Right lobe of liver (tissue), 4 donors: ENCODE measurements around the gene CNPY1.

Experiments used
- CTCF ChIP-seq, 4 donors: fragments of 200-600 bp in 3 of 4; fragments of 450-650 bp in 1 of 4; IDR thresholded peaks; one replicate each; pipeline versions ENCODE4 v1.5.1 to v1.8.0; 2016 to 2022; ENCODE audit warnings: antibody characterized with exemption in 4 of 4, mild to moderate bottlenecking in 2 of 4
- POLR2A ChIP-seq: fragments of 450-650 bp; IDR thresholded peaks from one replicate; pipeline ENCODE4 v1.6.1; 2017; ENCODE audit warnings: antibody characterized with exemption, mild to moderate bottlenecking
- donor health status: DM: no; HTN: no; CAD: no.
- donor health status: DM: no; HTN: no; CAD: no.
- donor health status: DM: no; HTN: yes; CAD: no.

- no peak for TF ChIP-seq CTCF (IDR thresholded peaks at IDR 0.05)
- no peak for TF ChIP-seq POLR2A
Observed at GRCh38 chr7:155510975-155511701, 35.2 kb downstream of the CNPY1 start.
